Activated CD4-positive, alpha-beta memory T cell treated with anti-CD3 and anti-CD28 coated beads for 36 hours (primary cell): ENCODE measurements around the gene INPP5J. TPM values are rescaled to one million over a fixed set of nuclear protein-coding genes. Genes with fewer than 3 reads are reported as not detected.

Experiments used
- microRNA-seq: library from miRNA; unstranded; fragments of <30 nt; microRNA quantifications from one replicate; pipeline ENCODE4 v1.2.0, GENCODE V29; 2022; ENCODE audit warnings: borderline number of aligned reads, borderline microRNAs expressed, borderline replicate concordance
- total RNA-seq, 2 experiments: library from RNA; stranded (reverse); gene quantifications; one replicate each; pipeline ENCODE4 v1.2.3, GENCODE V29; 2021

The INPP5J gene
- total RNA-seq, 2 experiments from 2014 or later, result 0.14 TPM; not detected in 1

Small RNA genes within 50 kb of the gene (microRNA-seq; reads per million reads assigned to microRNA genes)
- gene MIR3928, result 13.8 reads per million, percentile 40 among the genes with 10 or more reads in this experiment

Other genes starting within 250 kb of the INPP5J start
- 10 to 100 TPM; 20.3 to 20.9 TPM for gene MORC2, start 154.2 kb upstream of the INPP5J start, total RNA-seq
- gene TUG1, start 153.7 kb upstream of the INPP5J start, total RNA-seq, result 10 to 100 TPM; 35.6 to 38.3 TPM
- 10 to 100 TPM; 55.1 to 57.4 TPM for gene SMTN, start 41.6 kb upstream of the INPP5J start, total RNA-seq
- 10 to 100 TPM; 14.1 to 14.3 TPM for gene SELENOM, start 15.4 kb upstream of the INPP5J start, total RNA-seq
- gene PLA2G3, start 17.5 kb downstream of the INPP5J start, total RNA-seq, result not detected
- gene RNF185, start 37.2 kb downstream of the INPP5J start, total RNA-seq, result 10 to 100 TPM; 17.9 to 21.6 TPM
- gene LIMK2, start 89.3 kb downstream of the INPP5J start, total RNA-seq, result 10 to 100 TPM; 42.0 to 44.7 TPM
- 10 to 100 TPM; 18.8 to 19.1 TPM for gene PIK3IP1, start 169.5 kb downstream of the INPP5J start, total RNA-seq
- gene PATZ1, start 223.4 kb downstream of the INPP5J start, total RNA-seq, result 10 to 100 TPM; 19.8 to 20.0 TPM